Caco-2 (cell line): ENCODE measurements around the gene SUSD5. TPM values are rescaled to one million over a fixed set of nuclear protein-coding genes. Genes with fewer than 3 reads are reported as not detected.

Experiments
- BruUV-seq: library from RNA; stranded (reverse); fragments of 400-500 nt; replicated peaks from 2 replicates; lab custom pipeline; 2021; lab: Mats Ljungman, UMichigan
- CTCF ChIA-PET: fragments of 300-600 bp; sonication (Branson Sonifier 250); formaldehyde crosslinking; loops from one replicate; lab custom pipeline; 2022; ENCODE audit warnings: antibody characterized with exemption; lab: Charles Lee
- POLR2A ChIA-PET: fragments of 300-600 bp; sonication (Branson Sonifier 250); formaldehyde crosslinking; loops from one replicate; lab custom pipeline; 2022; ENCODE audit warnings: antibody characterized with exemption; lab: Charles Lee
- DNase-seq, 2 experiments: peaks; one replicate each; pipeline versions ENCODE4 v3.0.0 to v3.0.0-alpha.2; 2020 to 2022
- H3K27me3 ChIP-seq: replicated peaks from 2 replicates; pipeline ENCODE4 v1.6.0; 2011; ENCODE audit warnings: low read length; ENCODE audit not compliant: control insufficient read depth, insufficient read depth
- H3K36me3 ChIP-seq: 2 replicates; pipeline ENCODE4 v1.5.1; 2011; ENCODE audit warnings: low read length; ENCODE audit not compliant: control insufficient read depth, insufficient read depth
- H3K4me1 ChIP-seq: fragments of 250-450 bp; sonication (Bioruptor Pico); 2 replicates; pipeline ENCODE4 v1.5.1; 2020; ENCODE audit warnings: mild to moderate bottlenecking
- H3K4me3 ChIP-seq: 2 replicates; pipeline ENCODE4 v1.5.1; 2011; ENCODE audit warnings: low read depth, mild to moderate bottlenecking, control low read depth, low read length
- H3K9me3 ChIP-seq: fragments of 250-450 bp; sonication (Bioruptor Pico); 2 replicates; pipeline ENCODE4 v1.5.1; 2020; ENCODE audit warnings: mild to moderate bottlenecking, moderate library complexity
- H3K27ac Mint-ChIP-seq: one replicate; pipeline ENCODE4 v1.8.0; 2022; ENCODE audit warnings: mixed read lengths; ENCODE audit not compliant: unreplicated experiment
- H3K27me3 Mint-ChIP-seq: one replicate; pipeline ENCODE4 v1.8.0; 2022; ENCODE audit warnings: mixed read lengths; ENCODE audit not compliant: insufficient read depth, unreplicated experiment
- H3K36me3 Mint-ChIP-seq: one replicate; pipeline ENCODE4 v1.8.0; 2022; ENCODE audit warnings: mild to moderate bottlenecking, mixed read lengths; ENCODE audit not compliant: insufficient read depth, unreplicated experiment
- H3K4me1 Mint-ChIP-seq: one replicate; pipeline ENCODE4 v1.8.0; 2022; ENCODE audit warnings: low read depth, mixed read lengths; ENCODE audit not compliant: unreplicated experiment
- H3K4me3 Mint-ChIP-seq: one replicate; pipeline ENCODE4 v1.8.0; 2022; ENCODE audit warnings: mild to moderate bottlenecking, moderate library complexity, mixed read lengths; ENCODE audit not compliant: unreplicated experiment
- H3K9me3 Mint-ChIP-seq: one replicate; pipeline ENCODE4 v1.8.0; 2022; ENCODE audit warnings: mixed read lengths; ENCODE audit not compliant: unreplicated experiment
- intact Hi-C: fragments of 100-400 bp; cut with micrococcal nuclease; formaldehyde crosslinking; loops from one replicate; pipeline ENCODE4 v1.10.0; 2022; ENCODE audit not compliant: unreplicated experiment
- total RNA-seq: library from RNA; stranded (reverse); gene quantifications from 2 replicates; pipeline ENCODE4 v1.2.3, GENCODE V29; 2022
- TF ChIP-seq, protein P1 (sequence below), 2 experiments: fragments of 200-600 bp in 1 of 2; IDR thresholded peaks; 1 replicate in 1 of 2; 2 replicates in 1 of 2; pipeline versions ENCODE4 v1.5.1 to v1.8.0; 2011 to 2022; ENCODE audit warnings: antibody characterized with exemption in 1 of 2, control low read depth in 1 of 2, inconsistent platforms in 1 of 2, low read depth in 1 of 2, low read length in 1 of 2, mild to moderate bottlenecking in 1 of 2, moderate library complexity in 1 of 2; ENCODE audit not compliant: insufficient read depth in 1 of 2, severe bottlenecking in 1 of 2, unreplicated experiment in 1 of 2

The SUSD5 gene
- total RNA-seq, 1 experiment from 2014 or later: not detected

DNA sequence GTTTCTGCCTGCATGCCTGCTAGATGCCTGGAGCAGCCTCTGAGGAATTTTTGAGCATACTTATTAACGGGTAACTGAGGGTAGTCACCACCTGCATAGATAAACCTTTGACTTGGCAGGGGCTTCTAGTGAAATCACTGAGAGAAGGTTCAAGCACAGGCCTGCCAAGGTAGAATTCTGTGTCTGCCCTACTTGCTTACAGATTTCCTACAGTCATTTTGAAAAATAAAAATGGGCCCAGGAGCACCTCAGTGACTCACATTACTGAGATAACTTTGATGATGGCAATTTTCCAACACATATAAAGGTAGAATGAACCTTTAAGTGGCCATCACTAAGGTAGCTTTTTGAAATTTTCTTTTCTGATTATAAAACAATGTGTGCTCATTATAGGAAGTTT is 94.0 kb downstream of the SUSD5 start:
- DNase-seq: no peak
- no peaks in the 10 kb centered on the region for H3K36me3 ChIP-seq
- CTCF ChIA-PET: no interaction called here

DNA sequence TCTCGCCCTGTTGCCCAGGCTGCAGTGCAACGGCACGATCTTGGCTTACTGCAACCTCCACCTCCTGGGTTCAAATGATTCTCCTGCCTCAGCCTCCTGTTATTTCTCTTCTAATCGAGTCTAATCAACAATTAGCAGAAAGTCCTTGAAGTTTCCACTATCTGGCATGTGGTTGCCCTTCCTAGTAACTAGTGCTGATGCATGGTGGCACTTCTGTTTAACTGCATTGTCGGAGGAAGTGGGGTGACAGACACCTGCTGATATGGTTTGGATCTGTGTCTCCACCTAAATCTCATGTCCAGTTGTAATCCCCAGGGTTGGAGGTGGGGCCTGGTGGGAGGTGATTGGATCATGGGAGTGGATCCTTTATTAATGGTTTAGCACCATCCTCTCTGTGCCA is 95.6 kb downstream of the SUSD5 start:
- Mint-ChIP-seq H3K36me3 (peaks cover 23% of the 10 kb centered on the region), H3K27me3 (no peaks in the 10 kb centered on the region), H3K4me1 (no peaks in the 10 kb centered on the region), H3K9me3 (no peaks in the 10 kb centered on the region), H3K4me3 (no peak overlapping the region), H3K27ac (no peak overlapping the region)
- H3K9me3 ChIP-seq: no peaks in the 10 kb centered on the region
- intact Hi-C loops: no loop called here
- no peaks in the 10 kb centered on the region for H3K4me1 ChIP-seq
- H3K36me3 ChIP-seq: no peaks in the 10 kb centered on the region
- no TSS peak for BruUV-seq
- ChIA-PET CTCF (no interaction called here), POLR2A (no interaction called here)
- no peaks in the 10 kb centered on the region for H3K27me3 ChIP-seq
- TF ChIP-seq, protein P1, sequence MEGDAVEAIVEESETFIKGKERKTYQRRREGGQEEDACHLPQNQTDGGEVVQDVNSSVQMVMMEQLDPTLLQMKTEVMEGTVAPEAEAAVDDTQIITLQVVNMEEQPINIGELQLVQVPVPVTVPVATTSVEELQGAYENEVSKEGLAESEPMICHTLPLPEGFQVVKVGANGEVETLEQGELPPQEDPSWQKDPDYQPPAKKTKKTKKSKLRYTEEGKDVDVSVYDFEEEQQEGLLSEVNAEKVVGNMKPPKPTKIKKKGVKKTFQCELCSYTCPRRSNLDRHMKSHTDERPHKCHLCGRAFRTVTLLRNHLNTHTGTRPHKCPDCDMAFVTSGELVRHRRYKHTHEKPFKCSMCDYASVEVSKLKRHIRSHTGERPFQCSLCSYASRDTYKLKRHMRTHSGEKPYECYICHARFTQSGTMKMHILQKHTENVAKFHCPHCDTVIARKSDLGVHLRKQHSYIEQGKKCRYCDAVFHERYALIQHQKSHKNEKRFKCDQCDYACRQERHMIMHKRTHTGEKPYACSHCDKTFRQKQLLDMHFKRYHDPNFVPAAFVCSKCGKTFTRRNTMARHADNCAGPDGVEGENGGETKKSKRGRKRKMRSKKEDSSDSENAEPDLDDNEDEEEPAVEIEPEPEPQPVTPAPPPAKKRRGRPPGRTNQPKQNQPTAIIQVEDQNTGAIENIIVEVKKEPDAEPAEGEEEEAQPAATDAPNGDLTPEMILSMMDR (IDR thresholded peaks at IDR 0.05; ENCODE audit: insufficient read depth in 1 of 2, low read depth in 1 of 2, low read length in 1 of 2, severe bottlenecking in 1 of 2, unreplicated experiment in 1 of 2): no peak
- no peak for DNase-seq
- H3K4me3 ChIP-seq: no peak overlapping the region

More for the DNA sequence above, 94.0 kb downstream of the SUSD5 start:
- BruUV-seq: no TSS peak
- no peaks in the 10 kb centered on the region for H3K9me3 ChIP-seq
- POLR2A ChIA-PET: no interaction called here
- Mint-ChIP-seq H3K9me3 (no peaks in the 10 kb centered on the region), H3K27ac (no peak overlapping the region), H3K27me3 (no peaks in the 10 kb centered on the region), H3K4me3 (no peak overlapping the region), H3K36me3 (peaks cover 23% of the 10 kb centered on the region), H3K4me1 (no peaks in the 10 kb centered on the region)
- H3K27me3 ChIP-seq: no peaks in the 10 kb centered on the region
- H3K4me1 ChIP-seq: no peaks in the 10 kb centered on the region
- H3K4me3 ChIP-seq: no peak overlapping the region
- intact Hi-C loops: no loop called here
- TF ChIP-seq, protein P1 (IDR thresholded peaks at IDR 0.05; ENCODE audit: insufficient read depth in 1 of 2, low read depth in 1 of 2, low read length in 1 of 2, severe bottlenecking in 1 of 2, unreplicated experiment in 1 of 2): no peak

DNA sequence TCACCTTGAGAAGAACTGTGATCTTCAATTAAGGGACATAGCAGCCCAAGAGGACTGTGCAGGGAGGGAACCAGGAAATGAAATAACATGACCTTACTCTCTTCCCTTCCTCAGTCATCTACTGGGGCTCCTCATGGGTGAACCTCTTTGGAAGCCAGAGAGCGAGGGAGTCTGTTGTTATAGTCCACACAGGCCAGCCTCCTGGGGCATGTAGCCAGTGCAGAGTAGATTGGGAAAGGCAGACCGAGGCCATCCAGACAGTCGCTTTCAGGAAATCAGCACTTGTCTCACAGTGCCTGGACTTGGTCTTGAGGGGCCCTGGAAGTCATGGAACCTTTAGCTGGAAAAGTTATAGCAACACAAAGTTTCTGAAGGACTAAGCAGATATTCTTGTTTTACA is 98.7 kb downstream of the SUSD5 start:
- Histone ChIP-seq H3K27me3 (no peaks in the 10 kb centered on the region), H3K4me1 (peaks cover 4% of the 10 kb centered on the region; the same call in 1 of the 2 replicates), H3K4me3 (no peak overlapping the region), H3K36me3 (no peaks in the 10 kb centered on the region; the same call in 1 of the 2 replicates), H3K9me3 (no peaks in the 10 kb centered on the region)
- Mint-ChIP-seq H3K36me3 (peaks cover 6% of the 10 kb centered on the region), H3K4me1 (no peaks in the 10 kb centered on the region), H3K4me3 (no peak overlapping the region), H3K9me3 (no peaks in the 10 kb centered on the region), H3K27ac (no peak overlapping the region), H3K27me3 (no peaks in the 10 kb centered on the region)
- TF ChIP-seq, protein P1 (IDR thresholded peaks at IDR 0.05; ENCODE audit: insufficient read depth in 1 of 2, low read depth in 1 of 2, low read length in 1 of 2, severe bottlenecking in 1 of 2, unreplicated experiment in 1 of 2): no peak
- no peak for DNase-seq
- POLR2A ChIA-PET: no interaction called here
- no TSS peak for BruUV-seq
- intact Hi-C loops: no loop called here
- CTCF ChIA-PET: no interaction called here
